HG03571 (cell line): ENCODE results near the gene SPATA33.

Experiments used
- ATAC-seq: cut with Tn5 transposase; IDR thresholded peaks from one replicate; pipeline ENCODE4 v1.9.1; 2021; ENCODE audit not compliant: unreplicated experiment

Gene SPATA33

DNA sequence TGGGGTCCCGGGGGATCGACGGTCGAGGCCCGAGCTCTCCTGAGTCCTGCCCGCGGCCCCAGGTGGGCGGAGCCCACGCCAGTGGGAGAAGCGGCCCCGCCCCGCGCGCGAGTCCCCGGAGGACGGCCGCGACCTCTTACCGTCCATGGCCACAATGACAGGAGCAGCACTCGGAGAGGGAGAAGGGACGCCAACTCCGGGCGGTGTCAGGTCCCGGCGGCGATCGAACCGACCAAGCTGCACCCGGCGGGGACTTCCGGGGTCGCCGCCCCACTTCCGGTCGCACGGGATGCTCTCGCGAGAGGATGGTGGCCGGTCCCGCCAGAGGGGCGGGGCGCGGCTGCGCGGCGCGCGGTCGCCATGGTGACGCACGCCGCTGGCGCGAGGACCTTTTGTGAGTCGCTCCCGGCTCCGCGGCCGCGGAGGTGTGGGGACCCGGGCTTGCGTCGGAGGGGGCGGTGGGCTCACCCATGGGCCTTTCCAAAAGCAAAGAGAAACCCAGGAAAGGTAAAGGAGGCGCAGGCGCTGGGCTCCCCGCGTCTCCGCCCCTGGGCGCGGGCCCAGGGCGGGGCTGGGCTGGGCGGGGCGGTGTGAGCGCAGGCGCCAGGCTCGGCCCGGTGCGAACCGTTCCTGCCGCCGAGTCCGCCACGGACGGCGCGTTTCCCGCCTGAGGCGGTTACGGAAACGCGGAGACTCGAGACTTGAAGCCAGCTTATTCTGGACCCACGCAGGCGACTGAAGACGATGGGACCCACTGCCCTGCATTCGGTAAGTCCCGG is at the start of gene SPATA33, which contains the start of gene CHMP1A:
Gene SPATA33 (plus strand): TSS at position 395 of the 779 bp plus-strand sequence. CDS start 76 bp downstream, at position 471.
Gene CHMP1A (minus strand): TSS at position 267 of the 779 bp plus-strand sequence. CDS start 120 bp downstream, at position 147.
- peak; percentile 86 for ATAC-seq

DNA sequence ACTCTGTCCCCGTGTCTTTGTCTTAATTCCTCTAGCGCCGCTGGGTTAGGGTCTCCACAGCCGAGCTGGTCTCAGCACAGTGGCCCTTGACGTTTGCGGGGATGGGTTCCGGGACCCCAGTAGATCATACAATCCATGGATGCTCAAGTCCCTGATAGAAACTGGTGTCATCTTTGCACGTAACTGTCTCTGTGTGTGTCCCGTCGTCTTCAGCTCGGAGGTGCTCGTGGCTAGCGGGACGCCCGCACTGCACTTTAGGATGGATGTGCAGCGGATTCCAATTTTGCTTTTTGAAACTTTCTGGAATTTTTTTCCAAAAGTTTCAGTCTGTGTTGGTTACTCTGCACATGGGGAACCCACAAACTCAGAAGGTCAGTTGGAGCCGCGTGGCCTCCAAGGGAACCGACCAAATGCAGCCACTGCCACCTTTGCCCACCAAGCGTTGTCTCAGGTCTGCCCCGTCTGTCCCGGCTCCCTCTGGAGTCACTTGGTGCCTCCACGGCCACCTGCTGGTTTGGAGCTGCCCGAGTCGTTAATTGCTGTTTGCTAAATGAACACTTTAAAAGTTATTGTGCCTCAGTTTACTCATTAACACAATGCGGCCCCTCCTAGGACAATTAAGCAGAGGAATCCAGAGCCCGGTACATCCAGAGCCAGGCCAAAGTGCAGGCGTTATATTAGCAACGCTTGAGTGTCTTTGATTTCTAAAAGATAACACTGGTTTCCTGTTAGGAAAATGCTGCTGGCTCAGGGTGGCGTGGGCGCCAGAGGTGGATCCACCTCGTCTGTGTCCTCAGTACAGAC is 49.5 kb upstream of the SPATA33 start:
- no peak for ATAC-seq

DNA sequence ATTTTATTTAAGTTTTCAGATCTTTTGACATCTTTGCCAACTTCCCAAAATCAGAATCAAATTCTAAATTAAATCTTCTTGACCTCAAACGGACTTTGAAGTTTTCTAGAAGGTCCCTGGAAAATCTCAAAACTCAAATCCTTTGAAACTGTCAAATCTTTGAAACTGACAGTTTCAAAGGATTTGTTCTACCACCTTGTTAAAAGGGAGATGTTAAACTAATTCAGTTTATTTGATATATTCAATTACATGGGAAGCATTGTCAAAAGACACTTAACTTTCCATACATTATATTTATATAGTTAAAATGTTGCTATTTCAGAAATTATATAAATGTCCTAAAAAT is 47.6 kb upstream of the SPATA33 start:
- ATAC-seq: no peak

DNA sequence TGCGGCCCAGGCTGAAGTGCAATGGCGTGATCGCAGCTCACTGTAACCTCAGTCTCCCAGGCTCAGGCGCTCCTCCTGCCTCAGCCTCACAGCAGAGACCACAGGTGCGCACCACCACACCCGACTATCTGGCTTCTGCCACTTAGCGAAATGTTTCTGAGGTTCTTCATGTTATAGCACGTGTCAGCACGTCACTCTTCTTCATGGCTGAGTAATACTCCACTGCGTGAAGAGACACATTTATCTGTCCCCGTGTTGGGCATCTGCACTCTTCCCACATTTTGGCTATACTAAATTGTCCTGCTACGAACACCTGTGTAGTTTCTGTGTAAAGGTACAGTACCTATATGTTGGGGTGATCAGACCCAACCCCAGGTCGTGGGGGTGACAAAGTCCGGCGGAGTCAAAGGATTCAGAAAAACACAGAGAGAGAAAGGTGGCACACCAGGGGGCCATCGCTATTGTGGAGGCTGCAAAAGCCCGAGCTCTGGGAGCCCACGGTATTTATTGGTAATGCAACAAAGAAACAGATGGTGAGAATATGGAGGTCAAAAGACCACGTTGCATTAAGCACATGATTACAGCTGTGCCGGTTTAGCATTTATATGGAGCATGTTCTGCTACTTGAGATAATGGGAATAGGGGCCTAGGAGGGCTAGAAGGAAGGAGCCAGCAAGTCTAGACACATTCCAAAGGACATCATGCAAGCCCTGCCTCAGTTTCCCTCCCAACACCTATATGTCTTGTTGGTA is 45.0 kb upstream of the SPATA33 start:
- ATAC-seq: no peak

DNA sequence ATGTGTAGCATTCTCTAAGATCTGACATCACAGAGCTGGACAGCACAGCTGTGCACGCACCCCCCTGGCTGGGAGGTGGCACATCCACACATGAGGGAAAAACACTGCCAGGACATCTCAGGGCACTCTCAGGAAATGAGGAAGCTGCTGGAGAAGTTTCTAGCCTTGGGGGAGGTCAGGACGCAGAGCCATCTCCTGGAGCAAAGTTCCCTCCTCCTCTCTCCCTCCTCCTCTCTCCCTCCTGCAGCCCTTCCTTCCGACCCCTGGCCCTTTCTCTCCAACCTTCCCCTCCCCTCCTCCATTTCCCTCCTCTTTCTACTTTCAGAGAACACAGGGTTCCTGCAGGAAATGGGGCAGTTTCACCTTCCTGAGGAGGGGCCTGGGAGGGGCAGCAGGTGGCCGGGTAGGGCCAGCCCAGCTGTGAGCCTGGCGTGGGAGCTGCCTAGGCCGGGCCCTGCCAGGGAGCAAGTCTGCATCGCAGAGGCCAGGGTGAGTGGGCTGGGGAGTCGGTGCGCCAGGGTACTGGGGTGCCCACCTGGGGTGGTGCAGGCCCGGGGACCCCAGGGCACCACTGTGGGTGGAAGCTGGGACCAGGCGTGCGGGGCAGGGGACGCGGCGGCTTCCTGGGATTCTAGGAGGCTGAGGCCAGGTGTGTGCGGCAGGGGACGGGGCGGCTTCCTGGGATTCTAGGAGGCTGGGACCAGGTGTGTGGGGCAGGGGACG is 44.2 kb upstream of the SPATA33 start, which contains the start of gene DPEP1:
Gene DPEP1 (plus strand): TSS at position 412 of the 723 bp plus-strand sequence. CDS start 16,769 bp downstream, outside the sequence.
- ATAC-seq: no peak

DNA sequence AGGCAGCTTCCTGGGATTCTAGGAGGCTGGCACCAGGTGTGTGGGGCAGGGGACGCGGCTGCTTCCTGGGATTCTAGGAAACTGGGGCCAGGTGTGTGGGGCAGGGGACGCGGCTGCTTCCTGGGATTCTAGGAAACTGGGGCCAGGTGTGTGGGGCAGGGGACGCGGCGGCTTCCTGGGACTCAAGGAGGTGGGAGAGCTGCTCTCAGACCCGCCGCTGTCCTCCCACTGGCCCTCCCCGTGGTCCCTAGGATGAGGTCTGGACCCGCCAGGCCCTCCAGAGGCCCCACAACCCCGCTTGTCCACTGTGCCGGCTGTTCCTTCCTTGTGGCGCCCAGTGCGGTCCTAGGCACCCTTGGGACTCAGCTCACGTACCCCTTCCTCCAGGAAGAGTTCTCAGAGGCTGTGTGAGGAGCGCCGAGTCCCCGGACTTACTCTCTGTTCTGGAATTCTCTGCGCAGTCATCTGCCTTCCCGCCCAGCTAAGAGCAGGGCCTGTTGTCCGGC is 43.6 kb upstream of the SPATA33 start:
- no peak for ATAC-seq

DNA sequence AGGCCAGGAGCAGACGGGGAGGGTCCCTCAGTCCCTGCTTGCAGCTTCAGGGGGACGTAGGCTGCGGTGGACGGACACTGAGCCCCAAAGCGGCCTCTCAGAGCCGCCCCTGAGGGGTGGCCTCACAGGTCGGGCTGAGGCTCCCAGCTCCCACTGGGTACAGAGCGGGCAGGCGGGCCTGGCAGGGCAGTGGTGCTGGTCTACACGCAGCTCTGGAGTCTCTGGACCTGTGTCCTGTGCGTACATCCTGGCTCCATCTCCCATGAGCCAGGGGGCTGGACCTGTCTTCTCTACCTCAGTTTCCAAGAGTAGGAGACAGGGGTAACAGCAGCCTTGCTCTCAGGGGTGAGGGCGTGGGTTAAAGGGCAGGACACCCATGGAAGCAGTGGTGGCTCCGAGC is 42.5 kb upstream of the SPATA33 start:
- no peak for ATAC-seq

DNA sequence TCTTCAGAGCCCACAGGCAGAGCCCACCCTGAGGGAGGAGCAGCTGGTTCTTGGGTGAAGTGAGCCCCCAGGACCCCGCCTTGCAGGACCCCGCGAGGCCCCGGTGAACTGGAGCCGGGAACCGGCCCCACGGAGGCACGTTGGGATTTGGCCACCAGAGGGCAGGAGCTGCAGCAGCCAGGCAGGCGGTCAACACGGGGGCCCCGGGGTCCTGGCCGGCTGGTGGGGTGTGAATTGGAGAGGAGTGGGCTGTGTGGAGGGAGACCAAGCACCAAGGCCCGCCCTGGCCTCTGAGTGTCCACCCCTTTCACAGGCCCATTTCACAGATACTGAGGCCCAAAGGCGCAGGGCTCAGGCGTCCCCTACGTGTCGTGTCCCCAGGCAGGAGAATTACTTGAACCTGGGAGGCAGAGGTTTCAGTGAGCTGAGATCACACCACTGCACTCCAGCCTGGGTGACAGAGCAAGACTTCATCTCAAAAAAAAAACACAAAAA is 42.0 kb upstream of the SPATA33 start:
- ATAC-seq: no peak

DNA sequence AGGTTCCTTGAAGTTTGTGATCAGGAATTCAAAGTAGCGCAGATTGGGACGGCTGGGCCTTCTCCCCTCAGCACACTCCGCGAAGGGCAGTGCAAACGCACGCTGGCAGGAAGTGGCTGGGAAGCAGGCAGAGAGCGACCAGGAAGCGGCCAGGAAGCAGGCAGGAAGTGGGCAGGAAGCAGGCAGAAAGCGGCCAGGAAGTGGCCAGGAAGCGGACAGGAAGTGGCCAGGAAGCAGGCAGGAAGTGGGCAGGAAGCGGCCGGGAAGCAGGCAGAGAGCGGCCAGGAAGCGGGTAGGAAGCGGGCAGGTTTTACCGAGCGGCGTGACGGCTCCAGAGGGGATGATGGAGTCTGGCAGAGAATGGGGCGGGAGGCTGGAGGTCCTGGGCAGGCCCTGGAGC is 41.0 kb upstream of the SPATA33 start:
- ATAC-seq: no peak

DNA sequence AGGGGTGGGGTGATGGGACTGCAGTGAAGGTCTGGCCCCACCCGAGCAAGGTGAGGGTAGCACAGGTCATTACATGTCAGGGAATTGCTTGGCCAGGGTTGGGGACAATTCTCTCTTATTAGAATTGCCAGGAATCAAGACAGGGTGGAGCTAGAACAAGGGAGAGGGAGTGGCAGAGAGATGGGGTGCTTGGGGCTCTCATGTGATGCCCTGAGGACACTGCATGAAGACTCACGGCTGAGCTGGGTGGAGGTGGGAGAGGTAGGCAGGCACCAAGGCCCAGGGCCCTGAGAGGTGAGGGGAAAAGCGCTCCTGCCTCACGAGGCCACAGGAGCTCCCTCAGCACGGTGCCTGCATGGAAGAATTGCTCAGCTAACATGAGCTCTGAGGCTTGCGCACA is 40.6 kb upstream of the SPATA33 start:
- no peak for ATAC-seq

DNA sequence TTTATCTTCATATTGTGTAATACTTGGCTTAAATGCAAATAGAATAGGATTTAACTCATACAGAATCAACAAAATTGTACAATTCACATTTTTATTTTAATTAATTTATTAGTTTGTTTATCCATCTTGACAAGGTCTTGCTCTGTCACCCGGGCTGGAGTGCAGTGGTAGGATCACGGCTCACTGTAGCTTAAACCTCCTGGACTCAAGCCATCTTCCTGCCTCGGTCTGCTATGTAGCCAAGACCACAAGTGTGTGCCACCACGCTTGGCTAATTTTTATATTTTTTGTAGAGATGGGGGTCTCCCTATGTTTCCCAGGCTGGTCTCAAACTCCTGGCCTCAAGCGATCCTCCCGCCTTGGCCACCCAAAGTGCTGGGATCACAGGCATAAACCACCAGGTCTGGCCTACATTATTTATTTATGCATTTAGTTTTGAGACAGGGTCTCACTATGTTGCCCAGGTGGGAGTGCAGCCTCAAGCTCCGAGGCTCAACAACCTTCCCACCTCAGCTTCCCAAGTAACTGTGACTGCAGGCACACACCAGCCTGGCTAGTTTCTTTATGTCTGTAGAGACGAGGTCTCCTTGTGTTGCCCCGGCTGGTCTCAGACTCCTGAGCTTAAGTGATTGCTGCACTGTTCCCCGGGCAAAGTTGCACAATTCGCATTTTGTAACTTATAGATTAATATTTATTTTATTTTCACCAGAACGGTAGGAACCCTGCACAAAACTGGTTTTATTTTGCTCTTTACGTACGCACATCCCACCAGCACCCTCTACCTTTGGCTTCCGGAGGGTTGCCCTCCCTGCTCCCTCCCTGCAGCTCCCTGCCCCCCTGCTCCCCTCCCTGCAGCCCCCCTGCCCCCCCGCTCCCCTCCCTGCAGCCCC is 39.3 kb upstream of the SPATA33 start:
- ATAC-seq: no peak

DNA sequence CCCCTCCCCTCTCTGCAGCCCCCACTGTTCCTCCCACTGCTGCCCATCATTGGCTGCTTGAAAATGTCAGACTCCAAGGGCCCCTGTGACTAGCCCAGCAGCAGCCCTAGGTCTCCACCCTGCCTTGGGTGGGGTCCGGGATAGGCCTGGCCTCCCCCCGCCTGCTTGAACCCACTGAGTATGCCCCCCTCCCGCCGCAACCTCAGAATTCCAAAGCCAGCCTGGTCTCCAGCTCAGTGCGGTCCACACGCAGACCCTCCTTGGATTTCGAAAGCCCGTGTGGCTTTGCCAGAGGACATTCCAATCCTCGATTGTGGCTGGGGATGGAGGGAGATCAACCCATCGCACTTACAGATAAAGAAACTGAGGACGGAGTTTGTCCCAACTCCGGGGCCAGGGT is 37.8 kb upstream of the SPATA33 start:
- ATAC-seq: no peak

DNA sequence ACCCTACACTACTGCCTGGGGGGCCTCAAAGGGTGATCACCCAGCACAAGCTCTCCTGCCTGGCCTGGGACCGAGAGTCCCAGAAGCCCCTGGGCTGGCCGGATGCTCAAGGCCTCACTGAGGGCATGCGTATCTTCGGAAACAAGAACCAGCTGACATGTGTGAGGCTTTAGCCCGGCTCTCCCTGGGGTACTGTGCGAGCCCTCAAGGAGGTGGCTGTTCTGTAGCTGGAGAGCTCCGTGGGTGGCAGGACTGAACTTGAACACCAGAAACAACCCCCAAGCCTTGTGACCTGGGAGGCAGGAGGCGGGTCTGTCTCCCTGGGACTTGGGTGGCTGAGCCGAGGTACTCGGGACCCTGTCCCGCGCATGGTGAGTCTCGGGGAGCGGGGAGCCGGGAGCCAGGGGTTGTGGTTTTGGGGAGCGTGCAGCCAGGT is 37.2 kb upstream of the SPATA33 start:
- no peak for ATAC-seq

DNA sequence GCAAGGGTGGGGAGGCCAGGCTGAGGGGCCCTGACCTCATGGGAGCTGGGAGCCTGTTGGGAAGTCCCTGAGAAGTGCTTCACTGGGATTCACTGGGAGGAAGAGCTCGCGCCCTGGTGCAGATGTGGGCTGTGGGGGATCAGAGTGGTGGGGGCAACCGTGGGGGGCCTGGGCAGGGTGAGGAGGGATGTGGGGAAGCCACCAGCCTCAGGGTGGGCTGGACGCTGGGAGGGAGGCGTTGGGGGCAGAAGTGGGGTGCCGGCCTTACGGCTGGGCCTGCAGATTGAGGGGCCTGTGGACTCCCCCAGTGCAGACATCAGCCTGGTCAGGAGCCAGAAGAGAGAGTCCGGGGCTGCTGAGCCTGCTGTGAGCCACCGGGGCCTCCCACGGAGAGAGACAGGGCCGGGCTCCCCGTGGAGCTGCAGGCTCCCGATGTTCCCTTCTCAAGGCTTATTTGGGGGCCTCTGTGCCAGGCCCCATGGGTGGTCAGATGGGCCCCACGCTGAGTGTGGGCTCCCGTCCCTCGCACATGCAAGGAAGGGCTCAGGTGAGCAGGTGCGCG is 36.4 kb upstream of the SPATA33 start:
- ATAC-seq: no peak

DNA sequence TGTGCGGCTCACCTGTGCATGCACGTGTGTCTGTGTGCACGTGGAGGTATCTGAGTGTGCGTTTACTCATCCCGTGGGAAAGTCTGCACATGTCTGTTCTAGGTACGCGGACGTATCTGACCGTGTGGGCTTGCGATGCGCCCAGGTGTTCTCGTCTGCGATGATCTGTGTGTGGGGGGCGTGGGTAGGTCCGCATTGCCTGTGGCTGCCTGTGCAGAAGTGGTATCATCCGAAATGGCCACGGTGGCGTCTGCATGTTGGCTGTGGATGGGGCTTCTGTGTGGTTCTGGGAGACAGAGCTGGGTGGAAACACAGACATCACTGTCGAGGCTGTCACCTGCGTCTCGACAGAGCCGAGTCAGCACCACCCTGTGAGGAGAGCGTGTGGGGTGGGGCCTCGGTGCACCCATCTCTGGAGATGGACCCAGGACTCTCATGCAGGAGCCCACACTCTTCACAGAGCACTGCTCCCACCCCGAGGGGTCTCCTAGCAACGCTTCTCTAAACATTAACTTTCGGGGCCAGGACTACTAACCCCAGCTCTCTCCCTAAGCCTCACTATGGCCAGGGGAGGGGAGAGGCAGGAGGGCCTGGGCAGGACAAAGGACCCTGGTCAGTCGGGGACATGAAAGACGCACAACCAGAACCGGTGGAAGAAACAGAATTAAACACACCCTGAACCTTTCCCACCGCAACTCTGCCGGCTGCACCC is 35.8 kb upstream of the SPATA33 start:
- ATAC-seq: no peak

DNA sequence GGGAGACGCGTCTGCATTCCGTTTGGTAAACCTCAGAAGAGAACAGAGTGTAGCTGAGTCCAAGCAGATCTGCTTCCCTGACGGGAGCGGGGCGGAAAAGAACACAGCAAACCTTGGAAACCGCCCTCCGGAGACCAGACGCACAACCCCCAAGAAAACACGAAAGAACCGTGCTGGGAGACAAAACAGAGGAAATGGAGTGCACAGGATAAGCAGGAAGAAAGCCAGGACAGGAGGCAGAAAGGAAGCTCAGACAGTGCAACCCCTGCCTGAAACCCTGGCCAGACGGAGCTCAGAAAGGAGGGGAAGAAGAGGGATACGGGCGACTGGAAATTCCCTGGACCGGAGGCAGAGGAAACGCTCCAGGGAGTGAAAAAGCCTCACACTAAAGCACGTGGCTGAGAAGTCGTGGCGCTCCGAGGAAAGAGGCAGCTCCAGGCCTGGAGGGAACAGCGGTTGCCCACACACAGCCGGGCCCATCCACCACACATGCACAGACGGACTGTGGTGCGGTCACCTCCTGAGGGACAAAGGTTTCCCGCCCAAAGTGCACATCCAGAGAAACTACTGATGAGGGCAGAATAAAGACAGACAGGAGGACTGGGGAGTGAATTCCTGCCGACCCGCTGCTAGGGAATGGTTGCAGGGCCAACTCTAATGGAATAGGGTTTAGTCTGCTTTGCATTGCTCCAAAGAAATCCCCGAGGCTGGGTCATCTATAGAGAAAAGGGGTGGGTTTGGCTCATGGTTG is 34.0 kb upstream of the SPATA33 start:
- ATAC-seq: no peak
